Ascending aorta (tissue), 2 donors: ENCODE measurements around the gene PBX3. TPM values are rescaled to one million over a fixed set of nuclear protein-coding genes. Genes with fewer than 3 reads are reported as not detected.

Source experiments
- DNase-seq, 2 donors: peaks; one replicate each; pipeline ENCODE4 v3.0.0-alpha.2; 2019; ENCODE audit warnings: low spot score in 2 of 2
- H3K27ac ChIP-seq, 2 donors: fragments of 200-600 bp; sonication (generic); one replicate each; pipeline ENCODE4 v1.5.1; 2016 to 2017; ENCODE audit warnings: mild to moderate bottlenecking in 1 of 2
- H3K27me3 ChIP-seq: fragments of 200-600 bp; sonication (generic); one replicate; pipeline ENCODE4 v1.5.1; 2017
- H3K36me3 ChIP-seq, 2 donors: fragments of 200-600 bp; sonication (generic); one replicate each; pipeline ENCODE4 v1.5.1; 2016
- H3K4me1 ChIP-seq, 2 donors: fragments of 200-600 bp; sonication (generic); one replicate each; pipeline ENCODE4 v1.5.1; 2016 to 2017; ENCODE audit warnings: mild to moderate bottlenecking in 1 of 2
- H3K4me3 ChIP-seq, 2 donors: fragments of 200-600 bp; sonication (generic); one replicate each; pipeline ENCODE4 v1.5.1; 2016 to 2017; ENCODE audit warnings: mild to moderate bottlenecking in 1 of 2
- H3K9me3 ChIP-seq, 2 donors: fragments of 200-600 bp; sonication (generic); one replicate each; pipeline ENCODE4 v1.5.1; 2016
- CTCF ChIP-seq, 3 experiments: fragments of 200-600 bp in 2 of 3; fragments of 450-650 bp in 1 of 3; sonication (generic) in 2 of 3; IDR thresholded peaks; one replicate each; pipeline ENCODE4 v1.5.1; 2016 to 2019; ENCODE audit warnings: antibody characterized with exemption in 3 of 3, mild to moderate bottlenecking in 1 of 3, moderate library complexity in 1 of 3
- intact Hi-C: fragments of 100-400 bp; cut with DNase I; formaldehyde crosslinking; loops from one replicate; pipeline ENCODE4 v1.15.1; 2023
- total RNA-seq: library from RNA; depleted of rRNA; stranded (reverse); fragments of >200 nt; gene quantifications from one replicate; pipeline ENCODE4 v1.1.0, GENCODE V29; 2016

PBX3 gene
- total RNA-seq, 1 donor from 2014 or later = 24.3 TPM

- H3K9me3 ChIP-seq = no peaks in the 10 kb centered on the region
Measured at GRCh38 chr9:125805057-125805456, 57.9 kb downstream of the PBX3 start.

GRCh38 chr9:125805586-125805985 lies 58.4 kb downstream of the PBX3 start:
- DNase-seq = no peak
- no peaks in the 10 kb centered on the region for H3K27me3 ChIP-seq
- no peaks in the 10 kb centered on the region for H3K36me3 ChIP-seq
- intact Hi-C loops = no loop called here
- no peak for TF ChIP-seq CTCF (IDR thresholded peaks at IDR 0.05)
- no peaks in the 10 kb centered on the region for H3K9me3 ChIP-seq
- H3K4me1 ChIP-seq = no peaks in the 10 kb centered on the region
- H3K4me3 ChIP-seq = no peak overlapping the region
- no peak overlapping the region for H3K27ac ChIP-seq

More at GRCh38 chr9:125805057-125805456, 57.9 kb downstream of the PBX3 start:
- Histone ChIP-seq H3K36me3 (no peaks in the 10 kb centered on the region), H3K4me3 (no peak overlapping the region), H3K27ac (no peak overlapping the region), H3K27me3 (no peaks in the 10 kb centered on the region), H3K4me1 (no peaks in the 10 kb centered on the region)
- TF ChIP-seq CTCF (IDR thresholded peaks at IDR 0.05) = no peak
- intact Hi-C loops = no loop called here
- DNase-seq = no peak

- intact Hi-C loops = no loop called here
- TF ChIP-seq CTCF (IDR thresholded peaks at IDR 0.05) = no peak
- H3K27me3 ChIP-seq = no peaks in the 10 kb centered on the region
- H3K36me3 ChIP-seq = no peaks in the 10 kb centered on the region
- DNase-seq = no peak
- no peaks in the 10 kb centered on the region for H3K4me1 ChIP-seq
- no peak overlapping the region for H3K27ac ChIP-seq
- no peak overlapping the region for H3K4me3 ChIP-seq
- H3K9me3 ChIP-seq = no peaks in the 10 kb centered on the region
Measured at GRCh38 chr9:125807079-125807478, 59.9 kb downstream of the PBX3 start.

GRCh38 chr9:125810161-125810560 lies 63.0 kb downstream of the PBX3 start:
- DNase-seq = no peak
- Histone ChIP-seq H3K4me3 (no peak overlapping the region), H3K4me1 (no peaks in the 10 kb centered on the region), H3K27me3 (no peaks in the 10 kb centered on the region), H3K9me3 (no peaks in the 10 kb centered on the region), H3K36me3 (no peaks in the 10 kb centered on the region), H3K27ac (no peak overlapping the region)
- intact Hi-C loops = no loop called here
- TF ChIP-seq CTCF (IDR thresholded peaks at IDR 0.05) = no peak

GRCh38 chr9:125811002-125811401 lies 63.8 kb downstream of the PBX3 start:
- no peaks in the 10 kb centered on the region for H3K27me3 ChIP-seq
- DNase-seq = no peak
- no peaks in the 10 kb centered on the region for H3K36me3 ChIP-seq
- no peak for TF ChIP-seq CTCF (IDR thresholded peaks at IDR 0.05)
- H3K9me3 ChIP-seq = no peaks in the 10 kb centered on the region
- H3K4me3 ChIP-seq = no peak overlapping the region
- no peaks in the 10 kb centered on the region for H3K4me1 ChIP-seq
- intact Hi-C loops = no loop called here
- no peak overlapping the region for H3K27ac ChIP-seq

GRCh38 chr9:125812403-125812802 lies 65.2 kb downstream of the PBX3 start:
- no peaks in the 10 kb centered on the region for H3K36me3 ChIP-seq
- no peaks in the 10 kb centered on the region for H3K9me3 ChIP-seq
- TF ChIP-seq CTCF (IDR thresholded peaks at IDR 0.05) = no peak
- H3K27ac ChIP-seq = no peak overlapping the region
- no peaks in the 10 kb centered on the region for H3K27me3 ChIP-seq
- intact Hi-C loops = no loop called here
- DNase-seq = no peak
- no peak overlapping the region for H3K4me3 ChIP-seq
- no peaks in the 10 kb centered on the region for H3K4me1 ChIP-seq
